Hepatocyte (in vitro differentiated cells): ENCODE results near the gene GPD2. TPM values are rescaled to one million over a fixed set of nuclear protein-coding genes. Genes with fewer than 3 reads are reported as not detected.

Source experiments
- polyA plus RNA-seq: library from polyadenylated mRNA; unstranded; fragments of >200 nt; fragmentation: Nextera tagmentation; extraction: Ambion mirVana; gene quantifications from 2 replicates; pipeline ENCODE4 v1.2.1, GENCODE V29; 2016
- total RNA-seq: library from RNA; depleted of rRNA; stranded (reverse); fragments of >200 nt; gene quantifications from 2 replicates; pipeline ENCODE4 v1.2.3, GENCODE V29; 2014

The GPD2 gene
- total and polyA plus RNA-seq, 2 experiments from 2014 or later = 10.8 to 71.7 TPM

Other genes with a start within 250 kb of the GPD2 start
- 1.7 and 2.3 TPM in 2 replicates for gene NR4A2, start 103.7 kb upstream of the GPD2 start, total RNA-seq
- gene NR4A2, start 103.7 kb upstream of the GPD2 start, polyA plus RNA-seq = 4.5 and 5.8 TPM in 2 replicates